GM19467 (cell line): ENCODE results near the gene SSX3.
"Not testable (repeated sequence)": the region's sequence is repeated elsewhere in the genome, so short reads cannot be mapped to it uniquely, and the experiment has no call there.

Experiments
- ATAC-seq: cut with Tn5 transposase; IDR thresholded peaks from one replicate; pipeline ENCODE4 v1.9.1; 2021; ENCODE audit warnings: mild to moderate bottlenecking, moderate library complexity; ENCODE audit not compliant: unreplicated experiment

Gene SSX3, protein sequence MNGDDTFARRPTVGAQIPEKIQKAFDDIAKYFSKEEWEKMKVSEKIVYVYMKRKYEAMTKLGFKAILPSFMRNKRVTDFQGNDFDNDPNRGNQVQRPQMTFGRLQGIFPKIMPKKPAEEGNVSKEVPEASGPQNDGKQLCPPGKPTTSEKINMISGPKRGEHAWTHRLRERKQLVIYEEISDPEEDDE

DNA sequence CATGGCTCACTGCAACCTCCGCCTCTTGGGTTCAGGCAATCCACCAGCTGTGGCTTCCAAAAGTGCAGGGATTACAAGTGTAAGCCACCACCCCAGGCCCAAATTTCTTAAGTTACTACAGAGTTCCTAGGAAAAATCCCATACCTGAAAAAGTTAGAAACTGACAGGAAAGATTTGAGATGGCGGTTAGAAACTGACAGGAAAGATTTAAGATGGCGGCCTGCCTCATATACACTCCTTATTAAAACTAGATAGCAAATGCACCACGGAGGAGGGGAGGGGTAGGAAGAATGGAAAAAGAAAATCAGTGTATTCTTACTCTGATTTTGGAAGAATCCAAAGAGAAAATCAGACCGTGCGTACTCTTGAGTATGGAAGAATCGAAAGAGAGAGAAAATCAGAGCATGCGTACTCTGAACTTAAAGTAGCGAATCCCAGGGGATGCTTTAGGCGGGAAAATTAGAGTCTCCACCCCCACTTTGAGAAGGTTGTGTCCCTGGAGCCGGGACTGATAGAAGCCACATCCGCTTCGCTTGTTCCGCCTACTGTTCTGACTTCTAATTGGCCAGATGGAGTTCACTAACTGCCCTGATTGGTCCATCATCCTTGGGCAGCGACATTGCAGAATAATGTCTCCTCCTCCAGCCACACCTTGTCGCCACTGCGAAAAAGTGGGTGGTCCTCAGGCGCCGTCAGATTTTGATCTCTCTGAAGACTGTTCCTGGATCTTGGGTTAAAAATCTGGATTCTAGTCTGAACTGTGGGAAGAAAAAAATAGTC, at the start of gene SSX3:
Gene SSX3, minus strand, starts transcription at position 389 of the 780 bp plus-strand sequence. CDS start 1,454 bp downstream, outside the sequence.
- ATAC-seq: not testable (repeated sequence)

DNA sequence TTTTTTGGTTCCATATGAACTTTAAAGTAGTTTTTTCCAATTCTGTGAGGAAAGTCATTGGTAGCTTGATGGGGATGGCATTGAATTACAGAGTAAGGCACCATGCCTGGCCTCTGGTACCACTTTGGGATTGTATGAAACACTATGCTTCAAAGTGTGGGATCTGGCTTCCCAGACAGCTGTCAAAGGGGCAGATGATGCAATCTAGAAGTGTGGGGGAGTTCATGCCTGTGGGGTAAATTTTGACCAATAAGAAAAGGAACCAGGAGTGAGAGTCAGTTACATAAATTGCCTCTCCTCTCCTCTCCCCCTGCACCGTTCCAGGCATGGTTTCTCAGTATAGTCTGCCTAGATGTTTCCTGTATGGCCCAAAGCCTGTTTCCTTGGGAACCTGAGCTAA, 41.3 kb upstream of the SSX3 start:
- not testable (repeated sequence) for ATAC-seq

DNA sequence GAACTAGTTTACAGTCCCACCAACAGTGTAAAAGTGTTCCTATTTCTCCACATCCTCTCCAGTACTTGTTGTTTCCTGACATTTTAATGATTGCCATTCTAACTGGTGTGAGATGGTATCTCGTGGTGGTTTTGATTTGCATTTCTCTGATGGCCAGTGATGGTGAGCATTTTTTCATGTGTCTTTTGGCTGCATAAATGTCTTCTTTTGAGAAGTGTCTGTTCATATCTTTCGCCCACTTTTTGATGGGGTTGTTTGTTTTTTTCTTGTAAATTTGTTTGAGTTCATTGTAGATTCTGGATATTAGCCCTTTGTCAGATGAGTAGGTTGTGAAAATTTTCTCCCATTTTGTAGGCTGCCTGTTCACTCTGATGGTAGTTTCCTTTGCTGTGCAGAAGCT, 40.4 kb upstream of the SSX3 start:
- not testable (repeated sequence) for ATAC-seq

DNA sequence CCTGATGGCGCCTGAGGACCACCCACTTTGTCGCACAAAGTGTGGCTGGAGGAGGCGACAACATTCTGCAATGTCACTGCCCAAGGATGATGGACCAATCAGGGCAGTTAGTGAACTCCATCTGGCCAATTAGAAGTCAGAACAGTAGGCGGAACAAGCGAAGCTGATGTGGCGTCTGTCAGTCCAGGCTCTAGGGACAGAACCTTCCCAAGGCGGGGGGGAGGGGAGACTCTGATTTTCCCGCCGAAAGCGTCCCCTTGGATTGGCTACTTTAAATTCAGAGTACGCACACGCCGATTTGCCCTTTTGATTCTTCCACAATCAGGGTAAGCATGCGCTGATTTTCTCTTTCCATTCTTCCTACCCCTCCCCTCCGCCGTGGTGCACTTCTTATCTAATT, 26.7 kb upstream of the SSX3 start, which contains the start of gene SSX4:
Gene SSX4, plus strand, starts transcription at position 301 of the 400 bp plus-strand sequence. CDS start 515 bp downstream, outside the sequence.
- ATAC-seq: not testable (repeated sequence)

DNA sequence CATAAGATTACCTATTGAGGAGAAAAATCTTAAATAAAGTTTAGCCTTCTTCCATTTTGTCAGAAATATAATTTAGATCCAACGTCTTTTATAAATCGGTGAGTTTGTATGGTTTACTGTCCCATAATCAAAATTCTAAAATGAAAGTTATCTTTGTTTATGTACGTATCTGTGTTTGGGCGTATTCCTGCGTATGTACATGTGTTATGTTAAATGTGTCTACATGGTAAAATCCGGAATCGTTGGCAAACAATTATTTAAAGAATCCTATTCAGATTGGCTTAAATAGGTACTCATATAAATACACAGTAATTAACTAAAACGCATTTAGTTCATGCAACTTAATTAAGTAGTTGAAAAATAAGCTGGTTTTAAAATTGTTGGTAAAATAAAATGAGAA, 13.9 kb upstream of the SSX3 start:
- not testable (repeated sequence) for ATAC-seq

DNA sequence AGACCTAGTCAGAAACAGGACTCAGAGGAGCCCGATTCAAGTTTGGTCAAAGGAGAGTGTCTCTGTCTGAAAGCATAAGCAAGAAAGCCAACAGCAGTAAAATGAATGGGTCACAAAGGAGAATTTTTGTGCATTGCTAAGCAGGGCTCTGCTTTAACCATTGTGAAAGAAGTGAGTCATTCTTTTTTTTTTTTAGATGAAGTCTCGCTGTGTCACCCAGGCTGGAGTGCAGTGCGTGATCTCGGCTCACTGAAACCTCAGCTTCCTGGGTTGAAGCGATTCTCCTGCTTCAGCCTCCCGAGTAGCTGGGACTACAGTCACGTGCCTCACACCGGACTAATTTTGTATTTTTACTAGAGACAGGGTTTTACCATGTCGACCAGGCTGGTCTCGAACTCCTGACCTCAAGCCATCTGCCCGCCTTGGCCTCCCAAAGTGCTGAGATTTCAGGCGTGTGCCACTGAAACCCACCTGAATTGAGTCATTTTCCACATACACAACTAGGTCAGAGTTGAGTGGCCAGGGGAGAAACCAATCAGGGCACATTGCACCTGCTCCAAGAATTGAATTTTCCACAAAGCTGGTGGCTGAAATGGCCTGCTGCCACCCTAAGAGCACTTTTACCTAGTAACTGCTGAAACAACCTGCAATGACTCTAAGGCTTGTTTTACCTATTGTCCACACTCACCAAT, 11.4 kb upstream of the SSX3 start:
- not testable (repeated sequence) for ATAC-seq

DNA sequence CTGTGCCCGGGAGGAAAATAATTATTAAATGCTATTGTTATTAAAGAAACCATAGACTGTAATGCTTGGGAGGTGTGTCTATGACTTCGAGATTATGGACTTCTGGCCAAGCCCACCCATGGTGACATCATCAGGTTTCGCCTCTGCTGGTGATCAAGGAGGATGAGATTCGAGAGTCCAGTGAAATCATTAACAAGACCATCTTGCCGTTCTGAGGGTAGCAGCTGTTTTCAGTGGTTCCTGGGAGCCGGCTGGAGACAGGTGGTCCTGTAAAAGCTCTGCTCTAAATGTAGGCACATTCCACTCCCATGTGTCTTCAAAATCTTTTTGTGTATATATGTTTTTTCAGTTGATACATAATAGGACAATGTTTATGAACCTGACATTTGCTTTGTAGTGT, 2.8 kb upstream of the SSX3 start:
- ATAC-seq: not testable (repeated sequence)

DNA sequence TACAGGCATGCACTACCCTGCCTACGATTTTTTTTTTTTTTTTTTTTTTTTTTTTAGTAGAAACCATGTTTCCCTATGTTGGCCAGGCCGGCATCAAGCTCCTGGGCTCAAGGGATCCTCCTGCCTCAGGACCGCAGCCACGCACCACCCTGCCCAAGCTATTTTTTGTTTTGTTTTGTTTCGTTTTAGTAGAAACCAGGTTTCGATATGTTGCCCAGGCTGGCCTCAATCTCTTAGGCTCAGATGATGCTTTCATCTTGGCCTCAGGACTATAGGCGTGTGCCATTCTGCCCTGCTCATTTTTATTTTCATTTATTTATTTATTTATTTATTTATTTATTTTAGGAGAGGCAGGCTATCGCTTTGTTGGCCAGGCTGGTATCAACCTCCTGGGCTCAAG, 1.2 kb upstream of the SSX3 start:
- ATAC-seq: no peak

DNA sequence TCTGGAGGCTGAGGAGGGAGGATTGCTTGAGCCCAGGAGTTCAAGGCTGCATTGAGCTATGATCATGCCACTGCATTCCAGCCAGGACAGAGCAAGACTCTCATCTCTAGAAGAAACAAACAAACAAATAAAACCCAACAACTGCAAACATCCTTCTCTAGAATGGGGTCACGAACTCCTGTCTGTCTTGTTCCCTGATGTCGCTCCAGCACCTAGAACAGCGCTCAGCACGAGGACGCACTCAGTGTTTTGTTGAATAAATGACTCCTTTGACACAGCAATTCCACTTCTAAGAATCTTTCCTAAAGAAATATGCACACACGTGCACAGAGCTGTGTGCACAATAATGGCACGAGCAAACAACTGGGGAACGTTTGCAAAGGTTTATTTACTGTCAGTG, 10.4 kb downstream of the SSX3 start:
- ATAC-seq: not testable (repeated sequence)

DNA sequence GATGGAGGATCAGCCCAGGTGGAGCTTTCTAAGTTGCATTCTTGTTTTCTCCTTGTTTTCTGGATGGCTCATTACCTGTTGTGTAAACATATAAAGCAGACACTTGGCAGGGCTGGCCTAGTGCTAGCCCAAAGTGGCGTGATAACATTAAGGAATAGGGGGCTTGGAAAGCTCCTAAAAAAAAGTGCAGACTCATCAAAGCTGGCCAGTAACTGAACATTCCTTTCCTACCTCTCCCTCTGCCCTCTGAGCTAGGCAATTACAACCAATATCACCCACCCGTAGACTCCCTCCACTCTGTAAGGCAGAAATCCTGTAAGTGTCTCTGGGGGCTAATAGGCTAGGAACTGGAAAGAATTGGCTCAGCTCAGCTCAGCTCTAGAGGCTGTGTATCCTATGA, 42.5 kb downstream of the SSX3 start:
- ATAC-seq: not testable (repeated sequence)

DNA sequence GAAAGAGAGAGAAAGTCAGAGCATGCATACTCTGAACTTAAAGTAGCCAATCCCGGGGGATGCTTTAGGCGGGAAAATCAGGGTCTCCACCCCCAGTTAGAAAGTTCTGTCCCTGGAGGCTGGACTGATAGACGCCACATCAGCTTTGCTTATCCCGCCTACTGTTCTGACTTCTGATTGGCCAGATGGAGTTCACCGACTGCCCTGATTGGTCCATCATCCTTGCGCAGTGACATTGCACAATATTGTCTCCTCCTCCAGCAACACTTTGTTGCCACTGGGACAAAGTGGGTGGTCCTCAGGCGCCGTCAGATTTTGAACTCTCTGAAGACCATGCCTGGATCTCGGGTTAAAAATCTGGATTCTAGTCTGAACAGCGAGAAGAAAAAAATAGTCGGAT, 50.3 kb downstream of the SSX3 start:
- ATAC-seq: no peak
